GM23338 (cell line): ENCODE measurements around the gene RAB4A. TPM values are rescaled to one million over a fixed set of nuclear protein-coding genes. Genes with fewer than 3 reads are reported as not detected.

Experiments
- ATAC-seq: fragments of 200-7000 bp; cut with Tn5 transposase; 3 replicates; pipeline ENCODE4 v1.9.1; 2020
- DNase-seq: peaks from one replicate; pipeline ENCODE4 v3.0.0-alpha.2; 2015; ENCODE audit warnings: low spot score
- H2AFZ ChIP-seq: fragments of 200-600 bp; sonication (generic); 2 replicates; pipeline ENCODE4 v1.8.0; 2016; ENCODE audit warnings: antibody characterized with exemption, mild to moderate bottlenecking, moderate library complexity
- H3F3A ChIP-seq: fragments of 200-600 bp; sonication (generic); replicated peaks from 2 replicates; pipeline ENCODE4 v1.8.0; 2017; ENCODE audit warnings: antibody characterized with exemption, mixed run types, low read depth
- H3K27ac ChIP-seq: fragments of 200-600 bp; sonication (generic); 2 replicates; pipeline ENCODE4 v1.6.1; 2016; ENCODE audit warnings: low read depth
- H3K27me3 ChIP-seq: fragments of 200-600 bp; sonication (generic); 2 replicates; pipeline ENCODE4 v1.8.0; 2016; ENCODE audit warnings: mild to moderate bottlenecking, mixed run types, moderate library complexity; ENCODE audit not compliant: insufficient read depth
- H3K36me3 ChIP-seq: fragments of 200-600 bp; sonication (generic); 2 replicates; pipeline ENCODE4 v1.8.0; 2016; ENCODE audit warnings: mild to moderate bottlenecking; ENCODE audit not compliant: insufficient read depth
- H3K4me1 ChIP-seq: fragments of 200-600 bp; sonication (generic); 2 replicates; pipeline ENCODE4 v1.8.0; 2016; ENCODE audit warnings: mild to moderate bottlenecking, moderate library complexity; ENCODE audit not compliant: insufficient read depth
- H3K4me2 ChIP-seq: fragments of 200-600 bp; sonication (generic); 2 replicates; pipeline ENCODE4 v1.7.1; 2017; ENCODE audit warnings: mixed run types
- H3K4me3 ChIP-seq: fragments of 200-600 bp; sonication (generic); 2 replicates; pipeline ENCODE4 v1.6.1; 2016; ENCODE audit warnings: mixed run types
- H3K79me2 ChIP-seq: fragments of 200-600 bp; sonication (generic); replicated peaks from 2 replicates; pipeline ENCODE4 v1.8.0; 2017; ENCODE audit warnings: mild to moderate bottlenecking; ENCODE audit not compliant: insufficient read depth
- H3K9me2 ChIP-seq: fragments of 200-600 bp; sonication (generic); 2 replicates; pipeline ENCODE4 v1.8.0; 2017; ENCODE audit not compliant: insufficient read depth
- H4K20me1 ChIP-seq: fragments of 200-600 bp; sonication (generic); replicated peaks from 2 replicates; pipeline ENCODE4 v1.8.0; 2017; ENCODE audit warnings: mild to moderate bottlenecking; ENCODE audit not compliant: insufficient read depth
- H3K27ac Mint-ChIP-seq: 2 replicates; pipeline ENCODE4 v1.8.0; 2020; ENCODE audit warnings: inconsistent platforms, mild to moderate bottlenecking, moderate library complexity, mixed read lengths
- H3K27me3 Mint-ChIP-seq: 3 replicates; pipeline ENCODE4 v1.8.0; 2022; ENCODE audit warnings: low read depth, mild to moderate bottlenecking, moderate library complexity, mixed read lengths, inconsistent platforms; ENCODE audit not compliant: insufficient read depth, poor library complexity
- H3K36me3 Mint-ChIP-seq: 3 replicates; pipeline ENCODE4 v1.8.0; 2021; ENCODE audit warnings: low read depth, mild to moderate bottlenecking, inconsistent platforms, moderate library complexity, mixed read lengths
- H3K4me1 Mint-ChIP-seq: 3 replicates; pipeline ENCODE4 v1.8.0; 2020; ENCODE audit warnings: mild to moderate bottlenecking, inconsistent platforms, mixed read lengths
- H3K4me3 Mint-ChIP-seq: 3 replicates; pipeline ENCODE4 v1.8.0; 2021; ENCODE audit warnings: moderate library complexity, mild to moderate bottlenecking, inconsistent platforms, mixed read lengths
- H3K9me3 Mint-ChIP-seq: 3 replicates; pipeline ENCODE4 v1.8.0; 2020; ENCODE audit warnings: moderate library complexity, mild to moderate bottlenecking, inconsistent platforms, mixed read lengths
- CREB1 ChIP-seq: fragments of 250-450 bp; sonication (Bioruptor Pico); IDR thresholded peaks from 2 replicates; pipeline ENCODE4 v1.5.0; 2020; ENCODE audit warnings: low read depth, mild to moderate bottlenecking, moderate library complexity
- EZH2 ChIP-seq: fragments of 200-600 bp; sonication (generic); IDR thresholded peaks from one replicate; pipeline ENCODE4 v1.8.0; 2017; ENCODE audit warnings: antibody characterized with exemption, mild to moderate bottlenecking, low read depth; ENCODE audit not compliant: unreplicated experiment
- EZH2phosphoT487 ChIP-seq: fragments of 200-600 bp; sonication (generic); IDR thresholded peaks from one replicate; pipeline ENCODE4 v1.8.1; 2018; ENCODE audit warnings: antibody characterized with exemption; ENCODE audit not compliant: unreplicated experiment
- JUNB ChIP-seq: IDR thresholded peaks from one replicate; pipeline ENCODE4 v1.6.1; 2016; ENCODE audit warnings: antibody characterized with exemption; ENCODE audit not compliant: unreplicated experiment
- NANOG ChIP-seq: IDR thresholded peaks from 2 replicates; pipeline ENCODE4 v1.6.1; 2016; ENCODE audit warnings: antibody characterized with exemption, borderline replicate concordance
- POLR2AphosphoS5 ChIP-seq: IDR thresholded peaks from 2 replicates; pipeline ENCODE4 v1.6.1; 2016; ENCODE audit warnings: antibody characterized with exemption, low read depth
- STAT1 ChIP-seq: IDR thresholded peaks from one replicate; pipeline ENCODE4 v1.6.1; 2016; ENCODE audit warnings: antibody characterized with exemption; ENCODE audit not compliant: unreplicated experiment
- ZNF114 ChIP-seq: fragments of 250-450 bp; sonication (Bioruptor Pico); IDR thresholded peaks from 2 replicates; pipeline ENCODE4 v1.5.0; 2020; ENCODE audit warnings: mild to moderate bottlenecking, moderate library complexity
- ZNF331 ChIP-seq: fragments of 250-450 bp; sonication (Bioruptor Pico); IDR thresholded peaks from 2 replicates; pipeline ENCODE4 v1.5.0; 2020; ENCODE audit warnings: low read depth, mild to moderate bottlenecking, moderate library complexity
- polyA plus RNA-seq: library from polyadenylated mRNA; unstranded; fragments of >200 nt; fragmentation: Nextera tagmentation; extraction: Ambion mirVana; gene quantifications from 2 replicates; pipeline ENCODE4 v1.2.1, GENCODE V29; 2016
- total RNA-seq: library from RNA; depleted of rRNA; stranded (reverse); fragments of >200 nt; shearing (Covaris generic); gene quantifications from 2 replicates; pipeline ENCODE4 v1.2.3, GENCODE V29; 2014
- TF ChIP-seq, protein P1 (sequence below): fragments of 250-450 bp; sonication (Bioruptor Pico); IDR thresholded peaks from 2 replicates; pipeline ENCODE4 v1.5.0; 2020; ENCODE audit warnings: mild to moderate bottlenecking, moderate library complexity
- TF ChIP-seq, protein P2 (sequence below): IDR thresholded peaks from 2 replicates; pipeline ENCODE4 v1.6.1; 2016; ENCODE audit warnings: antibody characterized with exemption
- TF ChIP-seq, protein P3 (sequence below), 2 experiments: fragments of 200-600 bp in 1 of 2; sonication (generic) in 1 of 2; conservative IDR thresholded peaks; 2 replicates each; pipeline versions ENCODE4 v1.5.1 to v1.6.1; 2016 to 2017; ENCODE audit warnings: antibody characterized with exemption in 2 of 2, low read depth in 2 of 2, mild to moderate bottlenecking in 2 of 2, moderate library complexity in 1 of 2
- TF ChIP-seq, protein P4 (sequence below): IDR thresholded peaks from one replicate; pipeline ENCODE4 v1.6.1; 2018; ENCODE audit warnings: antibody characterized with exemption; ENCODE audit not compliant: unreplicated experiment

Gene RAB4A
- total and polyA plus RNA-seq, 2 experiments from 2014 or later, result 37.5 to 50.8 TPM

DNA sequence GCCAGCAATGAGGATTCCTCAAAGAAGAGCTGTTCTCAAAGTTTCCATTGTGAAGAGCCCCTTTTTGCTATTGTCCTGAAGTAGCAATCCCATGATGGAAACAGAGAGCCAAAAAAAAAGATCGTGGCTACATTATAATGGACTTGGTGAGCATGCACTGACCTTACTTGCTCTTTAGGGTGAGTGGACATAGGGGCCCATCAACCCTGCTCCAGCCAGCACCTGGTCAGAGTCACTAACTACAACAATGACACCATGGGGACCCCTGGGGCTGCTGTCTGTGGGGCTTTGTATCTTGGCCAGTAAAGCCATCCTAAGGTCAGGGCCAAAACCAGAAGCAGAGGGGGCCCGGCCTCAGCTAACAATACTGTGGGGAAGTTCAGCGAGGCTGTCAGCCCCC lies 30.4 kb upstream of the RAB4A start:
- Histone ChIP-seq H3K4me1 (peaks cover 20% of the 10 kb centered on the region), H2AFZ (no peak overlapping the region), H3K79me2 (no peaks in the 10 kb centered on the region), H3K27ac (no peak overlapping the region), H3K4me2 (no peak overlapping the region), H3K27me3 (no peaks in the 10 kb centered on the region), H3K9me2 (peaks cover 3% of the 10 kb centered on the region; the same call in 1 of the 2 replicates), H3F3A (no peaks in the 10 kb centered on the region), H3K36me3 (0 out of 2 replicates have a peak, but pooled peaks cover 3% of the 10 kb centered on the region), H4K20me1 (no peaks in the 10 kb centered on the region), H3K4me3 (no peak overlapping the region)
- H3K27ac Mint-ChIP-seq, result no peak overlapping the region
- ATAC-seq (no peak), DNase-seq (no peak)
- H3K4me1 Mint-ChIP-seq, result peaks cover 10% of the 10 kb centered on the region; the same call in 2 of the 3 replicates
- peaks cover 14% of the 10 kb centered on the region; the same call in 2 of the 3 replicates for H3K36me3 Mint-ChIP-seq
- no peaks in the 10 kb centered on the region for H3K27me3 Mint-ChIP-seq
- peaks cover 20% of the 10 kb centered on the region for H3K9me3 Mint-ChIP-seq
- no peak overlapping the region for H3K4me3 Mint-ChIP-seq
- TF ChIP-seq ZNF114 (no peak), POLR2AphosphoS5 (no peak), ZNF331 (CRISPR knock-in tag) (no peak), EZH2 (no peak), NANOG (no peak), EZH2phosphoT487 (no peak), STAT1 (no peak), CREB1 (CRISPR knock-in tag) (no peak), JUNB (no peak)
- TF ChIP-seq, protein P1, sequence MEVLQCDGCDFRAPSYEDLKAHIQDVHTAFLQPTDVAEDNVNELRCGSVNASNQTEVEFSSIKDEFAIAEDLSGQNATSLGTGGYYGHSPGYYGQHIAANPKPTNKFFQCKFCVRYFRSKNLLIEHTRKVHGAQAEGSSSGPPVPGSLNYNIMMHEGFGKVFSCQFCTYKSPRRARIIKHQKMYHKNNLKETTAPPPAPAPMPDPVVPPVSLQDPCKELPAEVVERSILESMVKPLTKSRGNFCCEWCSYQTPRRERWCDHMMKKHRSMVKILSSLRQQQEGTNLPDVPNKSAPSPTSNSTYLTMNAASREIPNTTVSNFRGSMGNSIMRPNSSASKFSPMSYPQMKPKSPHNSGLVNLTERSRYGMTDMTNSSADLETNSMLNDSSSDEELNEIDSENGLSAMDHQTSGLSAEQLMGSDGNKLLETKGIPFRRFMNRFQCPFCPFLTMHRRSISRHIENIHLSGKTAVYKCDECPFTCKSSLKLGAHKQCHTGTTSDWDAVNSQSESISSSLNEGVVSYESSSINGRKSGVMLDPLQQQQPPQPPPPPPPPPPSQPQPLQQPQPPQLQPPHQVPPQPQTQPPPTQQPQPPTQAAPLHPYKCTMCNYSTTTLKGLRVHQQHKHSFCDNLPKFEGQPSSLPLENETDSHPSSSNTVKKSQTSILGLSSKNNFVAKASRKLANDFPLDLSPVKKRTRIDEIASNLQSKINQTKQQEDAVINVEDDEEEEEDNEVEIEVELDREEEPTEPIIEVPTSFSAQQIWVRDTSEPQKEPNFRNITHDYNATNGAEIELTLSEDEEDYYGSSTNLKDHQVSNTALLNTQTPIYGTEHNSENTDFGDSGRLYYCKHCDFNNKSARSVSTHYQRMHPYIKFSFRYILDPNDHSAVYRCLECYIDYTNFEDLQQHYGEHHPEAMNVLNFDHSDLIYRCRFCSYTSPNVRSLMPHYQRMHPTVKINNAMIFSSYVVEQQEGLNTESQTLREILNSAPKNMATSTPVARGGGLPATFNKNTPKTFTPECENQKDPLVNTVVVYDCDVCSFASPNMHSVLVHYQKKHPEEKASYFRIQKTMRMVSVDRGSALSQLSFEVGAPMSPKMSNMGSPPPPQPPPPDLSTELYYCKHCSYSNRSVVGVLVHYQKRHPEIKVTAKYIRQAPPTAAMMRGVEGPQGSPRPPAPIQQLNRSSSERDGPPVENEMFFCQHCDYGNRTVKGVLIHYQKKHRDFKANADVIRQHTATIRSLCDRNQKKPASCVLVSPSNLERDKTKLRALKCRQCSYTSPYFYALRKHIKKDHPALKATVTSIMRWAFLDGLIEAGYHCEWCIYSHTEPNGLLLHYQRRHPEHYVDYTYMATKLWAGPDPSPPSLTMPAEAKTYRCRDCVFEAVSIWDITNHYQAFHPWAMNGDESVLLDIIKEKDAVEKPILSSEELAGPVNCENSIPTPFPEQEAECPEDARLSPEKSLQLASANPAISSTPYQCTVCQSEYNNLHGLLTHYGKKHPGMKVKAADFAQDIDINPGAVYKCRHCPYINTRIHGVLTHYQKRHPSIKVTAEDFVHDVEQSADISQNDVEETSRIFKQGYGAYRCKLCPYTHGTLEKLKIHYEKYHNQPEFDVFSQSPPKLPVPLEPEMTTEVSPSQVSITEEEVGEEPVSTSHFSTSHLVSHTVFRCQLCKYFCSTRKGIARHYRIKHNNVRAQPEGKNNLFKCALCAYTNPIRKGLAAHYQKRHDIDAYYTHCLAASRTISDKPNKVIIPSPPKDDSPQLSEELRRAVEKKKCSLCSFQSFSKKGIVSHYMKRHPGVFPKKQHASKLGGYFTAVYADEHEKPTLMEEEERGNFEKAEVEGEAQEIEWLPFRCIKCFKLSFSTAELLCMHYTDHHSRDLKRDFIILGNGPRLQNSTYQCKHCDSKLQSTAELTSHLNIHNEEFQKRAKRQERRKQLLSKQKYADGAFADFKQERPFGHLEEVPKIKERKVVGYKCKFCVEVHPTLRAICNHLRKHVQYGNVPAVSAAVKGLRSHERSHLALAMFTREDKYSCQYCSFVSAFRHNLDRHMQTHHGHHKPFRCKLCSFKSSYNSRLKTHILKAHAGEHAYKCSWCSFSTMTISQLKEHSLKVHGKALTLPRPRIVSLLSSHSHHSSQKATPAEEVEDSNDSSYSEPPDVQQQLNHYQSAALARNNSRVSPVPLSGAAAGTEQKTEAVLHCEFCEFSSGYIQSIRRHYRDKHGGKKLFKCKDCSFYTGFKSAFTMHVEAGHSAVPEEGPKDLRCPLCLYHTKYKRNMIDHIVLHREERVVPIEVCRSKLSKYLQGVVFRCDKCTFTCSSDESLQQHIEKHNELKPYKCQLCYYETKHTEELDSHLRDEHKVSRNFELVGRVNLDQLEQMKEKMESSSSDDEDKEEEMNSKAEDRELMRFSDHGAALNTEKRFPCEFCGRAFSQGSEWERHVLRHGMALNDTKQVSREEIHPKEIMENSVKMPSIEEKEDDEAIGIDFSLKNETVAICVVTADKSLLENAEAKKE (CRISPR knock-in tag), result no peak
- TF ChIP-seq, protein P2, sequence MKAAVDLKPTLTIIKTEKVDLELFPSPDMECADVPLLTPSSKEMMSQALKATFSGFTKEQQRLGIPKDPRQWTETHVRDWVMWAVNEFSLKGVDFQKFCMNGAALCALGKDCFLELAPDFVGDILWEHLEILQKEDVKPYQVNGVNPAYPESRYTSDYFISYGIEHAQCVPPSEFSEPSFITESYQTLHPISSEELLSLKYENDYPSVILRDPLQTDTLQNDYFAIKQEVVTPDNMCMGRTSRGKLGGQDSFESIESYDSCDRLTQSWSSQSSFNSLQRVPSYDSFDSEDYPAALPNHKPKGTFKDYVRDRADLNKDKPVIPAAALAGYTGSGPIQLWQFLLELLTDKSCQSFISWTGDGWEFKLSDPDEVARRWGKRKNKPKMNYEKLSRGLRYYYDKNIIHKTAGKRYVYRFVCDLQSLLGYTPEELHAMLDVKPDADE, result no peak
- TF ChIP-seq, protein P3, sequence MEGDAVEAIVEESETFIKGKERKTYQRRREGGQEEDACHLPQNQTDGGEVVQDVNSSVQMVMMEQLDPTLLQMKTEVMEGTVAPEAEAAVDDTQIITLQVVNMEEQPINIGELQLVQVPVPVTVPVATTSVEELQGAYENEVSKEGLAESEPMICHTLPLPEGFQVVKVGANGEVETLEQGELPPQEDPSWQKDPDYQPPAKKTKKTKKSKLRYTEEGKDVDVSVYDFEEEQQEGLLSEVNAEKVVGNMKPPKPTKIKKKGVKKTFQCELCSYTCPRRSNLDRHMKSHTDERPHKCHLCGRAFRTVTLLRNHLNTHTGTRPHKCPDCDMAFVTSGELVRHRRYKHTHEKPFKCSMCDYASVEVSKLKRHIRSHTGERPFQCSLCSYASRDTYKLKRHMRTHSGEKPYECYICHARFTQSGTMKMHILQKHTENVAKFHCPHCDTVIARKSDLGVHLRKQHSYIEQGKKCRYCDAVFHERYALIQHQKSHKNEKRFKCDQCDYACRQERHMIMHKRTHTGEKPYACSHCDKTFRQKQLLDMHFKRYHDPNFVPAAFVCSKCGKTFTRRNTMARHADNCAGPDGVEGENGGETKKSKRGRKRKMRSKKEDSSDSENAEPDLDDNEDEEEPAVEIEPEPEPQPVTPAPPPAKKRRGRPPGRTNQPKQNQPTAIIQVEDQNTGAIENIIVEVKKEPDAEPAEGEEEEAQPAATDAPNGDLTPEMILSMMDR (conservative IDR thresholded peaks at IDR 0.05; ENCODE audit: low read depth in 2 of 2), result no peak
- TF ChIP-seq, protein P4, sequence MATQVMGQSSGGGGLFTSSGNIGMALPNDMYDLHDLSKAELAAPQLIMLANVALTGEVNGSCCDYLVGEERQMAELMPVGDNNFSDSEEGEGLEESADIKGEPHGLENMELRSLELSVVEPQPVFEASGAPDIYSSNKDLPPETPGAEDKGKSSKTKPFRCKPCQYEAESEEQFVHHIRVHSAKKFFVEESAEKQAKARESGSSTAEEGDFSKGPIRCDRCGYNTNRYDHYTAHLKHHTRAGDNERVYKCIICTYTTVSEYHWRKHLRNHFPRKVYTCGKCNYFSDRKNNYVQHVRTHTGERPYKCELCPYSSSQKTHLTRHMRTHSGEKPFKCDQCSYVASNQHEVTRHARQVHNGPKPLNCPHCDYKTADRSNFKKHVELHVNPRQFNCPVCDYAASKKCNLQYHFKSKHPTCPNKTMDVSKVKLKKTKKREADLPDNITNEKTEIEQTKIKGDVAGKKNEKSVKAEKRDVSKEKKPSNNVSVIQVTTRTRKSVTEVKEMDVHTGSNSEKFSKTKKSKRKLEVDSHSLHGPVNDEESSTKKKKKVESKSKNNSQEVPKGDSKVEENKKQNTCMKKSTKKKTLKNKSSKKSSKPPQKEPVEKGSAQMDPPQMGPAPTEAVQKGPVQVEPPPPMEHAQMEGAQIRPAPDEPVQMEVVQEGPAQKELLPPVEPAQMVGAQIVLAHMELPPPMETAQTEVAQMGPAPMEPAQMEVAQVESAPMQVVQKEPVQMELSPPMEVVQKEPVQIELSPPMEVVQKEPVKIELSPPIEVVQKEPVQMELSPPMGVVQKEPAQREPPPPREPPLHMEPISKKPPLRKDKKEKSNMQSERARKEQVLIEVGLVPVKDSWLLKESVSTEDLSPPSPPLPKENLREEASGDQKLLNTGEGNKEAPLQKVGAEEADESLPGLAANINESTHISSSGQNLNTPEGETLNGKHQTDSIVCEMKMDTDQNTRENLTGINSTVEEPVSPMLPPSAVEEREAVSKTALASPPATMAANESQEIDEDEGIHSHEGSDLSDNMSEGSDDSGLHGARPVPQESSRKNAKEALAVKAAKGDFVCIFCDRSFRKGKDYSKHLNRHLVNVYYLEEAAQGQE, result no peak
